HG02571 (cell line): Measurements from ENCODE around the gene MCCC2.
"Not testable (repeated sequence)": the region's sequence is repeated elsewhere in the genome, so short reads cannot be mapped to it uniquely, and the experiment has no call there.

ENCODE experiments used
- ATAC-seq: cut with Tn5 transposase; IDR thresholded peaks from one replicate; pipeline ENCODE4 v1.9.1; 2021; ENCODE audit warnings: mild to moderate bottlenecking, moderate library complexity; ENCODE audit not compliant: unreplicated experiment

The MCCC2 gene

GRCh38 chr5:71586941-71587765 is at the start of gene MCCC2:
Gene MCCC2 (plus strand): TSS chr5:71587340. CDS start chr5:71587426, 86 bp downstream.
- peak; percentile 99 for ATAC-seq

GRCh38 chr5:71537687-71538086 is 49.5 kb upstream of the MCCC2 start:
- no peak for ATAC-seq

- ATAC-seq: not testable (repeated sequence)
Observed at GRCh38 chr5:71550885-71551284, 36.3 kb upstream of the MCCC2 start.

GRCh38 chr5:71551582-71551981 is 35.6 kb upstream of the MCCC2 start:
- ATAC-seq: not testable (repeated sequence)

GRCh38 chr5:71552026-71552749 is 35.0 kb upstream of the MCCC2 start:
- not testable (repeated sequence) for ATAC-seq

- ATAC-seq: no peak
Observed at GRCh38 chr5:71563161-71563560, 24.0 kb upstream of the MCCC2 start.

GRCh38 chr5:71564895-71565294 is 22.2 kb upstream of the MCCC2 start:
- ATAC-seq: no peak

GRCh38 chr5:71569748-71570509 is 17.2 kb upstream of the MCCC2 start:
- ATAC-seq: no peak

GRCh38 chr5:71571811-71572210 is 15.3 kb upstream of the MCCC2 start:
- ATAC-seq: not testable (repeated sequence)

- ATAC-seq: no peak
Observed at GRCh38 chr5:71573591-71573990, 13.5 kb upstream of the MCCC2 start.

- not testable (repeated sequence) for ATAC-seq
Observed at GRCh38 chr5:71575588-71575987, 11.6 kb upstream of the MCCC2 start.

- no peak for ATAC-seq
Observed at GRCh38 chr5:71576241-71576640, 10.9 kb upstream of the MCCC2 start.

GRCh38 chr5:71577839-71578238 is 9.3 kb upstream of the MCCC2 start:
- ATAC-seq: not testable (repeated sequence)

GRCh38 chr5:71582945-71583584 is 4.1 kb upstream of the MCCC2 start:
- ATAC-seq: no peak

GRCh38 chr5:71586052-71586940 is 844 bp upstream of the MCCC2 start:
- ATAC-seq: no peak

GRCh38 chr5:71587766-71588532 is 809 bp downstream of the MCCC2 start:
- peak; percentile 7 for ATAC-seq

GRCh38 chr5:71588533-71588885 is 1.4 kb downstream of the MCCC2 start:
- no peak for ATAC-seq

GRCh38 chr5:71589903-71590302 is 2.8 kb downstream of the MCCC2 start:
- no peak for ATAC-seq

GRCh38 chr5:71591100-71591499 is 4.0 kb downstream of the MCCC2 start:
- no peak for ATAC-seq
